GM21576 (cell line): ENCODE measurements around the gene ACBD4.
A peak's percentile ranks its signal among the peaks of the same experiment; 100 is the strongest.

Experiments
- ATAC-seq: cut with Tn5 transposase; IDR thresholded peaks from one replicate; pipeline ENCODE4 v1.9.1; 2021; ENCODE audit warnings: mild to moderate bottlenecking, moderate library complexity; ENCODE audit not compliant: unreplicated experiment

The ACBD4 gene, protein sequence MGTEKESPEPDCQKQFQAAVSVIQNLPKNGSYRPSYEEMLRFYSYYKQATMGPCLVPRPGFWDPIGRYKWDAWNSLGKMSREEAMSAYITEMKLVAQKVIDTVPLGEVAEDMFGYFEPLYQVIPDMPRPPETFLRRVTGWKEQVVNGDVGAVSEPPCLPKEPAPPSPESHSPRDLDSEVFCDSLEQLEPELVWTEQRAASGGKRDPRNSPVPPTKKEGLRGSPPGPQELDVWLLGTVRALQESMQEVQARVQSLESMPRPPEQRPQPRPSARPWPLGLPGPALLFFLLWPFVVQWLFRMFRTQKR

GRCh38 chr17:45135192-45135977, at the start of gene ACBD4:
ACBD4 (plus strand) TSS chr17:45135687; CDS start chr17:45136145, 458 bp downstream.
- peak; percentile 75 for ATAC-seq

DNA sequence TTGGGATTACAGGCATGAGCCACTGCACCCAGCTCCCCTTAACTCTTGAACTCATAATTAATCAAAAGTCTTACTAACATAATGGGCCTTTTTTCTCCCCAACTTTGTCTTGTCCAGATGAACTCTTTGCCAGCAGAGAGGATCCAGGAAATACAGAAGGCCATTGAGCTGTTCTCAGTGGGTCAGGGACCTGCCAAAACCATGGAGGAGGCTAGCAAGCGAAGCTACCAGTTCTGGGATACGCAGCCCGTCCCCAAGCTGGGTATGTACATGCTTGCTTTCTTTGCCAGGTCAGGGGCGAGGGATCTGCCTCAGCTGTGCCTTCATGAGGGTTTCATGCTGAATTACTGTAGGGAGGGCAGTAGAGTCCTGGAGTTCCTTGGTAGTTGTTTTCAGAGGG, 49.1 kb upstream of the ACBD4 start:
- no peak for ATAC-seq

GRCh38 chr17:45086865-45087503, 48.5 kb upstream of the ACBD4 start:
- no peak for ATAC-seq

DNA sequence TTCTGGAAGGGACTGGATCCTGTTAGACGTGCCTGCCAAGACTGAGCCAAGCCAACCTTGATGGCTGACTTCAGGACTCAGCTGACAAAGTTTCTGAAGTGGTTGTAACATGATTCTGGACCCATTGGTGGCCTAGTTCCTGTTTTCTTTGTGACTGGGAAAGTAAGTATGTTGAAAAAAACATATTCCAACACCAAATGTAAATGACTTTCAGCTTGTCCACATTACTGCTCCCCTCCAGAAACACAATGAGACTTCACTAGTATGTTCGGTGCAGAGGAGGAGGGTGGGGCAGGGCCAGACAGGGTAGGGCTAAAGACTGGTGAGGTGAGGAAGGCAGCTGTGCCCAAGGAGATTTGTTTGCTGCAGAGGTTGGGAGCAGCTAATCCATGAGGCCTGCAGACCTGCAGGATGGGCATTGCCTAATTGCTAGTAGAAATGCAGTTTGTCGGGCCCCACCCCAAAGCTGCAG, 47.9 kb upstream of the ACBD4 start:
- ATAC-seq = no peak

DNA sequence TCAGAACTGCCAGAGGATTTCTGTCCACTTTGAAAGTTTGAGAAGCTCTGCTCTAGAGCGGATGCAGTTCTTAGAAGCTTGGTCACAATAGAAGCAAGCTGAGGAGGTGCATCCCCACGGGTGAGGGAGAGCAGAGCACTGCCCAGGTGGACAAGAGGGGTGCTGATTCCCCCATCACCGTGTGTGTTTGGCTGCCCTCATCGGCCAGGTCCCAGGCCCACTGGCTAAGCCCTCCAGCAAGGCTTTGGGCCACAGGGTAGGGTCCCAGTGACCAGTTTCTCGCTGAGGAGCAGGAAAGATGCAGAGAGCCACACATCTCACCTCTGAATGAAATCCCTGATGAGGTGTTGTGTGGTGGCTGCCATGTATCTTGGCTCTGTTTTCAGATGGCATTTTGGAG, 47.5 kb upstream of the ACBD4 start:
- ATAC-seq = no peak

DNA sequence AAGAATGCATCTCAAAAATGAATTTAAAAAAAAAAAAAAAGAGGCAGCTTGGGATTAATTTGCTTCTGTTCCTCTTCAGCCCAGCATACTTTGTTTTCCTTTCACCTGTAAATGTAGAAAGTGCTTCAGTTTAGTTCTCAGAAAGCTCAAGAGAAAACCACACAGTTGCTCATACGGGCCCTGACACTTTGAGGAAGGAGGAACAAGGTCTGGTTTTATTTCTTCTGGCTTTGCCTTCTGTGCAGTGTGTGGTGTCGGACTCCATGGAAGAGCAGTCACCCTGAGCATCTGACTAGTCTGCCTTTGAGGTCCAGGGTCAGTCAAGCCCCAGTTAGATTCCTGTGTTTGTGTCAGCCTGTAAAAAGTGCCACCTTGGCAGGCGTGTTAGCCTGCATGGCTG, 46.7 kb upstream of the ACBD4 start:
- no peak for ATAC-seq

DNA sequence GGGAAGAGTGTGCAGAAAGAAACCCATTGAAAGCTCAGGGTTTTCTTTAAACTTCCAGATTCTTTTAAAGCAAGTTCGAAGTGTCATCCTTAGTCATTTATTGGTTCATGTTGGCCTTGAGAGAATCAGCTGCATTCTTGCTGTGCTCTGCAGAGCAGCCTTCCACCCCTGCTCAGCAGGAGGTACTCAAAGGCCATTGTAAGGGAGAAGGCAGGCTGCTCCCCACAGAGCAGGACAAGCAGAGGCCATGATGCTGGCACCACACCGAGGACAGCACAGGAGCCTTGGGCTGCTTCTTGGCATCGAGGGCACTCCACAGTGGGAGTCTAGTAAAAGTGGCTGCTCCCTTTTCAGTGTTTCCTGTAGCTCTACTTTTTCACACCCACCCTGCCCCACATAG, 44.8 kb upstream of the ACBD4 start:
- ATAC-seq = no peak

GRCh38 chr17:45091778-45092425, 43.6 kb upstream of the ACBD4 start:
- ATAC-seq = no peak

- ATAC-seq = no peak
Measured at GRCh38 chr17:45092911-45093430, 42.5 kb upstream of the ACBD4 start.

DNA sequence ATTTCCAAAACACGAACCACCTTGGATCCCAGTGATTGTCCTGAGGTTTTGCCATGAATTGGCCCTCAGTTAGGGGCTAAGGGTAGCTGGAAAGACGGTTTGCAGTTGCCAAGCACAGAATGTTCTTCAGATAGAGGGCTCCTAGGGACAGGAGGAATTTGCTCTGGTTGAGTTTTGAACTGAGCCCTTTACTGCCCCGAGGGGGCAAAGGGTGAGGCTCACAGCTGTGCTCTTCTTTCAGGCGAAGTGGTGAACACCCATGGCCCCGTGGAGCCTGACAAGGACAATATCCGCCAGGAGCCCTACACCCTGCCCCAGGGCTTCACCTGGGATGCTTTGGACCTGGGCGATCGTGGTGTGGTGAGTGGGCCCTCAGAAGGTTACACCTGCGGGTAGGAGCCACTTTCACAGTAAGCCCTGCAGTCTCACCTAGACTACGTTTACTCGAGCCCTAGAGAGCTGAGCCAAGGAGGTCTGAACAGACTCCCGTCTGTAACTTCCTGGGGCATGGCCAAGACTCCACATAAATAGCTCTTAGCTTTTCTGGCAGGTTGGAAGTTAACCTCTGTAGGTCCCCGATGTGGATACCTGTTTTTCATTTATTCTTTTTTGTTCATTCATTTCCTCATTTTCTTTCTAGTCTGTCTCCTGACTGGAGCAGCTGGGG, 41.9 kb upstream of the ACBD4 start:
- no peak for ATAC-seq

DNA sequence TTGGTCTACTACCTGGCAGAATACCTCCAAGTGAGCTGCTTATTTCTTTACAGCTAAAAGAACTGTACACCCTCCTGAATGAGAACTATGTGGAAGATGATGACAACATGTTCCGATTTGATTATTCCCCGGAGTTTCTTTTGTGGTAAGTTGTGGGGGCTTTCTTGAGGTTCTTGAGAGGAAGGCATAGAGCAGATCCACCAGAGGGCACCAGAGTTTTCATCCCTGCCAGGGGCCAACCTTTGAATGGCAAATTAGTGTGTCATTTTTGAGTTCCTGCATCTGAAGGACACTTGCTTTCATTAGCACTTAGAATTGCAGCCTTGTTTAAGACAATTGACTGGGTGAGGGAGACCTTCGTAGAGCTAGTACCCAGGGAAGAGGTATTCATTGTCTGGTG, 39.3 kb upstream of the ACBD4 start:
- ATAC-seq = no peak

- ATAC-seq = no peak
Measured at GRCh38 chr17:45096926-45097325, 38.6 kb upstream of the ACBD4 start.

GRCh38 chr17:45098081-45098868, 37.2 kb upstream of the ACBD4 start:
- no peak for ATAC-seq

DNA sequence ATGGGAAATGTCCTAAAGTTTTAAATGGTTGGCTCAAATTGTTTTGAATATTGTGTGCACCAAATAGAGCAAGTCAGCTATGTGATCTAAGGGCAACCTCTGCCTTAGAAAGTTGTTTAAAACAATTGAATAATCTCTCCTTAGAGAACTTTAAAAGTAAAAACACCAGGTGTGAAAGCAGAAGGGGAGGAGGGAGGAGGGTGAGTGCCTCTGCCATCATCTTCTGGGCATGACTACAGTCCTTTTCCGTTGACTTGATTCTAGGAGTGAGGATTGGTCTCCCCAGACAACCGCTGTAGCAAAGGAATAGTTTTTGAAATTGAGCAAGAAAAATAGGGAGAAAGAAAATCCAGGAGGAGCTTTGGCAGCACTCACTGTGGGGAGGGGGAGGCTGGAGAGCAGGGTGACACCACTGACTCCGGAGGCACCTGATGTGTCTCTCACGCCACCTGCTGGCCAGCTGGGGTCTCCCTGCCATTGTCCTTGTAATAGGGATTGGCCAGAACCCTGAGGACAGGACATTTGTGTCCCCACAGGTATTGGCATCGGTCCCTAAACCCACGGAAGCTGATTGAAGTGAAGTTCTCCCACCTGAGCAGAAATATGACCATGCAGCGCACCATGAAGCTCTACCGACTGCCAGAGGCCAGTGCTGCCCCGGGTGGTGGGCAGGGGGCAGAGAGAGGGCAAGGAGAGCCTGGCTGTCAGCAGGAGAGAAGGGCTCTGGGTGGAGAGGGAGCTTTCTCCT, 36.4 kb upstream of the ACBD4 start:
- no peak for ATAC-seq

- ATAC-seq = no peak
Measured at GRCh38 chr17:45101546-45101882, 34.0 kb upstream of the ACBD4 start.

DNA sequence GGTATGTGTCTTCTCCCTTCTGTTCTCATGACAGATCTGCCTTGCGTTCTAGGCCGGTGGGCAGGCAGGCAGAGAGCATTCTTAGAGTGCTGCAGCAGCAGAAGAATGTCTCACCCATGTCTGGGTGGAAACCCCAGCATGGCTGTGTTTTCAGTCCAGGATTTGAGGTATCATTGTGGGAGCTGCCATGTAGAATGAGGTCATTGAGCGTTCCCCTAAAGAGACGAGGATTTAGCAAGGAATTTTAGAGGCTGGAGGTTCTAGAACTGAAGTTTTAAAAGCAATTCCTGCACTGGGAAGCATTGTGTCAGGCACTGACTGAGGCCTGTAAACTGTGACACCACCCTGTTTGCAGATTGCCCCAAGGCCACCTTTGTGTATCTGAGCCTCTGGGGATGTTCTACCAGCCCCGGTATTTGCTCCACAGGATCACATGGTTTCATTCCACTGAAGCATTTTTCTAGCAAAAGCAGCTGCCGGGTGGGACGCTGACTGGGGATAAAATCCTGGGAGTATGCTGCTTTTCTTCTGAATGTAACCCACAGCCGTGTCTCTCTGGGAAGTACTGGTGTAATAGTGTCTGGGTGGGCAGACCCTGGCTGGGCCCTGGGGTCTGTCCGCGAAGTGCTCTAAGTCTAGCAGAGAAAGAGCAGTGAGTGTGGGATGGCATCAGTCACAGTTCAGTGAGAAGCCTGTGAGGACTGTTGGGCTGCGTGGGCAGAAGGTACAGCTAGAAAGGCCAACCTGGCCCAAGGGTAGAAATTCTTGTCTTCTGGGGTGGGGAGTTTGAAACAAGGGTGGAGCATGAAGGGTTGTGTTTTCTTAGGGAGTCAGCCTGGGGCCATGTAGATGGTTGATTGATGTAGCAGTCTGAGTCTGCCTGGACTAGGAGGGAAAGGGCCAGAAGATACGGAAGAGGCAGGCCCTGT, 33.3 kb upstream of the ACBD4 start:
- no peak for ATAC-seq

DNA sequence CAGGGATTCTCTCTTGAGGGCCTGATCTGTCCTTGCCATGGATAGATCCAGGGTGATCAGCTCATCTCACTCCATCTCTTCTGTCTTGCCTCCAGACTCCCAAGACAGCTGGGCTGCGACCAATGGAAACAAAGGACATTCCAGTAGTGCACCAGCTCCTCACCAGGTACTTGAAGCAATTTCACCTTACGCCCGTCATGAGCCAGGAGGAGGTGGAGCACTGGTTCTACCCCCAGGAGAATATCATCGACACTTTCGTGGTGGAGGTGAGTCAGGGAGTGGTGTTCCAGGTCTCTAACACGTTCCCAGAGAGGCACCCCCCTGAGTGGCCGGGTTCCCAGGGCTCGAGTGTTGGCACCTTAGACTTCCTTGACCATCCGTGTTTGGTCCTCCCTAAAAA, 32.6 kb upstream of the ACBD4 start:
- no peak for ATAC-seq

DNA sequence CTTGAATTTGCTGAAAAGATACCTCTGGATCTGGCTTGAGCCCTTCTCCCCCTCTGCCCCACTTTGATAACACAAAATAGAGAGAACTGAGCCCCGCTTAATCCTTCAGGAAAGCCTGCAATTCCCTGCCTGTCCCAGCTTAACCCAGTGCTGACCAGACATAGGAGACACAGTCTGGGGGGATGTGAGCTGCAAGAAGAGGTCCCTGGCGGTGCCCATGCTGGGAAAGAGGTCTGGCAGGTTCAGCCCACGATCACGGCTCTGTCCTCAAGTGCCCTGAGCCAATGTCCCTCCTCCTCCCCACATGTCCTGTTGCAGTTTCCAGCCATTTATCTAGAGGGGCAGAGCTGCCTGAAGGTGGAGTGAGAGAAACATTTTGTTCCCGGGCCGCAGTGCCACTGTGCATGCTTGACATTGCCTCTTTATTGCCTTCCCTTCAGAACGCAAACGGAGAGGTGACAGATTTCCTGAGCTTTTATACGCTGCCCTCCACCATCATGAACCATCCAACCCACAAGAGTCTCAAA, 32.2 kb upstream of the ACBD4 start:
- no peak for ATAC-seq
